SK-N-SH (cell line): ENCODE data around the gene MMP13. TPM values are rescaled to one million over a fixed set of nuclear protein-coding genes. Genes with fewer than 3 reads are reported as not detected.
"Not testable (repeated sequence)": the region's sequence is repeated elsewhere in the genome, so short reads cannot be mapped to it uniquely, and the experiment has no call there.

Experiments
- CTCF ChIA-PET: fragments of 300-600, 350-600 bp; formaldehyde crosslinking; extraction: SDS; loops from one replicate; lab custom pipeline; 2021; lab: Yijun Ruan, JAX
- POLR2A ChIA-PET: fragments of 350-600 bp; sonication (Branson Sonifier 250); formaldehyde crosslinking; extraction: SDS; loops from one replicate; lab custom pipeline; 2020; ENCODE audit warnings: antibody characterized with exemption, inconsistent platforms; lab: Yijun Ruan, JAX
- DNase-seq: peaks from one replicate; pipeline ENCODE4 v3.0.0; 2012
- H2AFZ ChIP-seq: fragments of 200-600 bp; sonication (generic); 2 replicates; pipeline ENCODE4 v1.8.1; 2016; ENCODE audit warnings: antibody characterized with exemption, mild to moderate bottlenecking, low read depth
- H3F3A ChIP-seq: fragments of 200-600 bp; sonication (generic); replicated peaks from 2 replicates; pipeline ENCODE3; 2016; ENCODE audit warnings: antibody characterized with exemption, mild to moderate bottlenecking; ENCODE audit not compliant: insufficient read depth
- H3K27ac ChIP-seq, 2 experiments: fragments of 200-500 bp in 1 of 2; fragments of 200-600 bp in 1 of 2; sonication (Bioruptor generic) in 1 of 2; sonication (generic), shearing (Covaris generic) in 1 of 2; 2 replicates each; pipeline versions ENCODE4 v1.5.1 to v1.6.1; 2014 to 2016; ENCODE audit warnings: low read depth in 2 of 2, inconsistent platforms in 1 of 2, low read length in 1 of 2, mild to moderate bottlenecking in 1 of 2, mixed read lengths in 1 of 2
- H3K27me3 ChIP-seq: fragments of 200-600 bp; sonication (generic), shearing (Covaris generic); 2 replicates; pipeline ENCODE4 v1.6.1; 2016; ENCODE audit warnings: mixed run types; ENCODE audit not compliant: insufficient read depth
- H3K36me3 ChIP-seq, 2 experiments: fragments of 200-500 bp in 1 of 2; fragments of 200-600 bp in 1 of 2; sonication (Bioruptor generic) in 1 of 2; sonication (generic) in 1 of 2; replicated peaks in 1 of 2; 2 replicates each; pipeline versions ENCODE3 to v1.5.1; 2014 to 2016; ENCODE audit warnings: low read length in 1 of 2, mild to moderate bottlenecking in 1 of 2; ENCODE audit not compliant: insufficient read depth in 2 of 2, control insufficient read depth in 1 of 2
- H3K4me1 ChIP-seq, 2 experiments: fragments of 200-500 bp in 1 of 2; fragments of 200-600 bp in 1 of 2; sonication (Bioruptor generic) in 1 of 2; sonication (generic), shearing (Covaris generic) in 1 of 2; 2 replicates each; pipeline versions ENCODE4 v1.5.1 to v1.6.1; 2014 to 2016; ENCODE audit warnings: low read depth in 1 of 2, low read length in 1 of 2, mixed run types in 1 of 2; ENCODE audit not compliant: insufficient read depth in 2 of 2, control insufficient read depth in 1 of 2
- H3K4me2 ChIP-seq: fragments of 200-600 bp; sonication (generic), shearing (Covaris generic); 2 replicates; pipeline ENCODE4 v1.6.1; 2017; ENCODE audit warnings: mixed run types
- H3K4me3 ChIP-seq, 2 experiments: fragments of 200-500 bp in 1 of 2; fragments of 200-600 bp in 1 of 2; sonication (Bioruptor generic) in 1 of 2; sonication (generic), shearing (Covaris generic) in 1 of 2; 2 replicates each; pipeline versions ENCODE4 v1.5.1 to v1.8.1; 2014 to 2016; ENCODE audit warnings: low read depth in 2 of 2, inconsistent platforms in 1 of 2, low read length in 1 of 2, mild to moderate bottlenecking in 1 of 2, mixed read lengths in 1 of 2, moderate library complexity in 1 of 2
- H3K79me2 ChIP-seq: fragments of 200-600 bp; sonication (generic); 2 replicates; pipeline ENCODE4 v1.8.1; 2017; ENCODE audit warnings: mild to moderate bottlenecking; ENCODE audit not compliant: insufficient read depth
- H3K9ac ChIP-seq: fragments of 200-600 bp; sonication (generic); 2 replicates; pipeline ENCODE4 v1.6.1; 2017; ENCODE audit warnings: mixed run types
- H3K9me2 ChIP-seq: fragments of 200-600 bp; sonication (generic); 2 replicates; pipeline ENCODE4 v1.6.1; 2017; ENCODE audit warnings: mixed run types
- H3K9me3 ChIP-seq: fragments of 200-600 bp; sonication (generic); 2 replicates; pipeline ENCODE4 v1.6.1; 2017; ENCODE audit warnings: mixed run types, mild to moderate bottlenecking, moderate library complexity
- H4K20me1 ChIP-seq: fragments of 200-600 bp; sonication (generic); 2 replicates; pipeline ENCODE4 v1.6.1; 2017; ENCODE audit warnings: mild to moderate bottlenecking, mixed run types; ENCODE audit not compliant: insufficient read depth
- EP300 ChIP-seq, 2 experiments: IDR thresholded peaks; 2 replicates each; pipeline versions ENCODE4 v1.4.0 to v1.6.1; 2012; ENCODE audit warnings: borderline replicate concordance in 1 of 2, low read depth in 1 of 2, low read length in 1 of 2
- FOSL2 ChIP-seq: IDR thresholded peaks from 2 replicates; pipeline ENCODE4 v1.4.0; 2012; ENCODE audit warnings: low read depth, mild to moderate bottlenecking, moderate library complexity, borderline replicate concordance
- FOXM1 ChIP-seq: IDR thresholded peaks from 2 replicates; pipeline ENCODE4 v1.4.0; 2012; ENCODE audit warnings: low read depth, mild to moderate bottlenecking
- GABPA ChIP-seq: IDR thresholded peaks from 2 replicates; pipeline ENCODE4 v1.4.0; 2012; ENCODE audit warnings: low read depth, mild to moderate bottlenecking
- GATA2 ChIP-seq: sonication (generic); formaldehyde crosslinking; IDR thresholded peaks from 2 replicates; pipeline ENCODE4 v1.5.0; 2020; ENCODE audit warnings: mild to moderate bottlenecking, missing genetic modification reagents
- MXI1 ChIP-seq: IDR thresholded peaks from 2 replicates; pipeline ENCODE4 v1.6.1; 2012; ENCODE audit warnings: mild to moderate bottlenecking, low read depth, low read length, improper control_type of control experiment
- NRF1 ChIP-seq: IDR thresholded peaks from 2 replicates; pipeline ENCODE4 v1.6.1; 2012; ENCODE audit warnings: low read depth, mild to moderate bottlenecking, low read length
- POLR2AphosphoS5 ChIP-seq: IDR thresholded peaks from 2 replicates; pipeline ENCODE4 v1.6.1; 2012; ENCODE audit warnings: low read depth, low read length
- RAD21 ChIP-seq: IDR thresholded peaks from 2 replicates; pipeline ENCODE4 v1.6.1; 2012; ENCODE audit warnings: mild to moderate bottlenecking, low read length
- RFX5 ChIP-seq: IDR thresholded peaks from 2 replicates; pipeline ENCODE4 v1.6.1; 2012; ENCODE audit warnings: mild to moderate bottlenecking, improper control_type of control experiment, low read length
- SMC3 ChIP-seq: IDR thresholded peaks from 2 replicates; pipeline ENCODE4 v1.6.1; 2012; ENCODE audit warnings: low read depth, low read length, improper control_type of control experiment
- TCF12 ChIP-seq: IDR thresholded peaks from 2 replicates; pipeline ENCODE4 v1.4.0; 2012
- TEAD4 ChIP-seq: IDR thresholded peaks from 2 replicates; pipeline ENCODE4 v1.4.0; 2012; ENCODE audit warnings: mild to moderate bottlenecking, borderline replicate concordance; ENCODE audit not compliant: insufficient read depth
- YY1 ChIP-seq: IDR thresholded peaks from 2 replicates; pipeline ENCODE4 v1.4.0; 2012; ENCODE audit warnings: low read depth, mild to moderate bottlenecking
- WGBS: methylation state at CpG from one replicate; pipeline ENCODE4 v1.1.6; 2017; ENCODE audit warnings: low lambda C conversion rate; 5-methylcytosine and 5-hydroxymethylcytosine counted together
- polyA plus RNA-seq, 3 experiments: library from polyadenylated mRNA; depleted of rRNA; stranded (reverse); fragments of >200 nt; gene quantifications; 2 replicates each; pipeline ENCODE4 v1.2.3, GENCODE V29; 2012
- TF ChIP-seq, protein P1 (sequence below): IDR thresholded peaks from 2 replicates; pipeline ENCODE4 v1.4.0; 2012; ENCODE audit warnings: low read depth, borderline replicate concordance
- TF ChIP-seq, protein P2 (sequence below): fragments of 200-600 bp; sonication (generic); IDR thresholded peaks from 2 replicates; pipeline ENCODE4 v1.6.1; 2017; ENCODE audit warnings: antibody characterized with exemption, mild to moderate bottlenecking, moderate library complexity

The MMP13 gene
- polyA plus RNA-seq, 1 of the 3 experiments (the other 2 are of a cell fraction) = 0.12 TPM

DNA sequence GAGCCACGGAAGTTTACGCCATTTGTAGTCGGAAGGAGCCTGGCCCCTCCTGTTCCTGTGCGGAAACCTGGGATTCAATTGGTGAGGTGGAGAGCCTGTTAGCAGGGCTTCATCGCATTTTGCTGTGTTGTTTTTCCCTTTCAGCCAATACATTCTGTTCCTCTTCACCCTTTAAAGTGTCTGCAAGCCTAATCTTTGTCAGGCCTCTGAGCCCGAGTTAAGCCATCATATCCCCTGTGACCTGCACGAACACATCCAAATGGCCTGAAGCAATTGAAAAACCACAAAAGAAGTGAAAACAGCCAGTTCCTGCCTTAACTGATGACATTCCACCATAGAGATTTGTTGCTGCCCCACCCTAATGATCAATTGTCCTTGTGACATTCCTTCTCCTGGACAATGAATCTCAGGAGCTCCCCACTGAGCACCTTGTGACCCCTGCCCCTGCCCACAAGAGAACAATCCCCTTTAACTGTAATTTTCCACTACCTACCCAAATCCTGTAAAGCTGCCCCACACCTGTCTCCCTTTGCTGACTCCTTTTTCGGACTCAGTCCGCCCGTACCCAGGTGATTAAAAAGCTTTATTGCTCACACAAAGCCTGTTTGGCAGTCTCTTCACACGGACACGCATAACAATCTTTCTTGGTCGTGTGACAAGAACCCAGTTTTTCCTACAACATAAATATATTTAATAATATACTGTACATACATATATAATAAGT is 43.6 kb downstream of the MMP13 start:
- Histone ChIP-seq H3K4me1 (peaks cover 0 to 7% of the 10 kb centered on the region in 2 experiments; a peak in 1 of 4 replicates), H3K79me2 (no peaks in the 10 kb centered on the region), H3K27me3 (no peaks in the 10 kb centered on the region), H4K20me1 (no peaks in the 10 kb centered on the region), H2AFZ (no peak overlapping the region), H3K27ac (no peak overlapping the region), H3K4me3 (no peak overlapping the region), H3K9me3 (no peaks in the 10 kb centered on the region), H3F3A (no peaks in the 10 kb centered on the region), H3K9ac (no peak overlapping the region), H3K9me2 (no peaks in the 10 kb centered on the region), H3K36me3 (no peaks in the 10 kb centered on the region), H3K4me2 (no peak overlapping the region)
- no peak for DNase-seq
- POLR2A ChIA-PET = no interaction called here
- 76% methylated on average over 13 of the region's 13 CpGs for WGBS
- CTCF ChIA-PET = interaction anchor here (1.1 to 2.1 kb wide), 2 partner anchors 10 to 29 kb away, joined by 3 to 7 read pairs; no protein-coding TSS in a partner anchor
- TF ChIP-seq TEAD4 (no peak), GATA2 (CRISPR knock-in tag) (no peak), FOSL2 (no peak), FOXM1 (no peak), SMC3 (no peak), GABPA (no peak), RAD21 (no peak), YY1 (no peak), EP300 (IDR thresholded peaks at IDR 0.05; ENCODE audit: borderline replicate concordance in 1 of 2, low read depth in 1 of 2, low read length in 1 of 2) (no peak), POLR2AphosphoS5 (no peak), MXI1 (no peak), TCF12 (no peak), NRF1 (no peak), RFX5 (no peak)
- TF ChIP-seq, protein P1, sequence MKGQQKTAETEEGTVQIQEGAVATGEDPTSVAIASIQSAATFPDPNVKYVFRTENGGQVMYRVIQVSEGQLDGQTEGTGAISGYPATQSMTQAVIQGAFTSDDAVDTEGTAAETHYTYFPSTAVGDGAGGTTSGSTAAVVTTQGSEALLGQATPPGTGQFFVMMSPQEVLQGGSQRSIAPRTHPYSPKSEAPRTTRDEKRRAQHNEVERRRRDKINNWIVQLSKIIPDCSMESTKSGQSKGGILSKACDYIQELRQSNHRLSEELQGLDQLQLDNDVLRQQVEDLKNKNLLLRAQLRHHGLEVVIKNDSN = no peak
- TF ChIP-seq, protein P2, sequence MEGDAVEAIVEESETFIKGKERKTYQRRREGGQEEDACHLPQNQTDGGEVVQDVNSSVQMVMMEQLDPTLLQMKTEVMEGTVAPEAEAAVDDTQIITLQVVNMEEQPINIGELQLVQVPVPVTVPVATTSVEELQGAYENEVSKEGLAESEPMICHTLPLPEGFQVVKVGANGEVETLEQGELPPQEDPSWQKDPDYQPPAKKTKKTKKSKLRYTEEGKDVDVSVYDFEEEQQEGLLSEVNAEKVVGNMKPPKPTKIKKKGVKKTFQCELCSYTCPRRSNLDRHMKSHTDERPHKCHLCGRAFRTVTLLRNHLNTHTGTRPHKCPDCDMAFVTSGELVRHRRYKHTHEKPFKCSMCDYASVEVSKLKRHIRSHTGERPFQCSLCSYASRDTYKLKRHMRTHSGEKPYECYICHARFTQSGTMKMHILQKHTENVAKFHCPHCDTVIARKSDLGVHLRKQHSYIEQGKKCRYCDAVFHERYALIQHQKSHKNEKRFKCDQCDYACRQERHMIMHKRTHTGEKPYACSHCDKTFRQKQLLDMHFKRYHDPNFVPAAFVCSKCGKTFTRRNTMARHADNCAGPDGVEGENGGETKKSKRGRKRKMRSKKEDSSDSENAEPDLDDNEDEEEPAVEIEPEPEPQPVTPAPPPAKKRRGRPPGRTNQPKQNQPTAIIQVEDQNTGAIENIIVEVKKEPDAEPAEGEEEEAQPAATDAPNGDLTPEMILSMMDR = no peak

DNA sequence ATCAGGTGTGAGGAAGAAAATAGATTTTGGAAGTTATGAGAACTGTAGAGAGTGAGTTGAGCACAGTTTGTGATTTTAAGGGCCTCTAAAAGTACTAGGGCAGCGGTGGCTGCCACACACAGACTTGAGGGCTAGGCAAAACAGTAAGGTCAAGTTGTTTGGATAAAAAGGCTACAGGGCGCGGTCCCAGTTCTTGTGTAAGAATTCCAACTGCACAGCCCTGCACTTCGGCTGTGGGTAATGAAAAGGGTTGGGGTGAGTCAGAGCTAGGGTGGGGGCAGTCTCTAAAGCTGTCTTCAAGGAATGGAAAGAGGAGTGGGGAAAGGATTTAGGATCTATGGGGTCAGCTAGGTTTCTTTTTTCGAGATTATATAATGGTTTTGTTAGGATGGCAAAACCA is 49.7 kb downstream of the MMP13 start:
- H3K36me3 ChIP-seq, H3F3A ChIP-seq, H3K4me2 ChIP-seq, H4K20me1 ChIP-seq, POLR2A ChIA-PET, H3K9me2 ChIP-seq, CTCF ChIA-PET, H3K9me3 ChIP-seq, H3K79me2 ChIP-seq, H3K27ac ChIP-seq, H3K9ac ChIP-seq, H3K4me1 ChIP-seq, DNase-seq, H3K27me3 ChIP-seq, H3K4me3 ChIP-seq, H2AFZ ChIP-seq: not testable (repeated sequence)
- 56% methylated on average over 5 of the region's 5 CpGs for WGBS

DNA sequence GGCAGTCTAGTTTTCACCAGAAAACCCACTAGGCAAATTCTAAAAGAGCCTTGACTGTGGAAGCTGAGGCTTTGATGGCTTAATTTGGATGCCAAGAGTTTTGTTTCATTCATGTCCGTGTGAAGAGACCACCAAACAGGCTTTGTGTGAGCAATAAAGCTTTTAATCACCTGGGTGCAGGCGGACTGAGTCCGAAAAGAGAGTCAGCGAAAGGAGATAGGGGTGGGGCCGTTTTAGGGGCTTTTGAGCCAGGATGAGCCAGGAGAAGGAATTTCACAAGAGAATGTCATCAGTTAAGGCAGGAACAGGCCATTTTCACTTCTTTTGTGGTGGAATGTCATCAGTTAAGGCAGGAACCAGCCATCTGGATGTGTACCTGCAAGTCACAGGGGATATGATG is 51.6 kb downstream of the MMP13 start:
- H3K36me3 ChIP-seq, H3K27me3 ChIP-seq, H3K4me1 ChIP-seq, H3K27ac ChIP-seq, H2AFZ ChIP-seq, H3K4me3 ChIP-seq, H3K9me2 ChIP-seq, H4K20me1 ChIP-seq, DNase-seq, H3K79me2 ChIP-seq, H3K4me2 ChIP-seq, H3K9me3 ChIP-seq, H3F3A ChIP-seq, POLR2A ChIA-PET, H3K9ac ChIP-seq: not testable (repeated sequence)
- CTCF ChIA-PET = interaction anchor here (1.7 kb wide), 1 partner anchor 11 kb away, joined by 4 read pairs; no protein-coding TSS in a partner anchor
- WGBS = 66% methylated on average over 5 of the region's 5 CpGs
